ENCODE measurements around the gene CRB2. TPM values are rescaled to one million over a fixed set of nuclear protein-coding genes. Genes with fewer than 3 reads are reported as not detected.

Gene CRB2
- total and polyA plus RNA-seq, 7 donors, result 0.01 to 0.05 (median 0.03) TPM; not detected in 4

- WGBS, 3 donors, result 68 to 77% (median 75%) methylated on average over 19 of the region's 19 CpGs
- TF ChIP-seq CTCF (IDR thresholded peaks at IDR 0.05), result no peak
- H3K27ac ChIP-seq, result no peak overlapping the region
- no peak for DNase-seq
- H3K4me1 ChIP-seq, result no peaks in the 10 kb centered on the region
- H3K9me3 ChIP-seq, result no peaks in the 10 kb centered on the region
- intact Hi-C loops (cut with DNase I), result no loop called here
- no peaks in the 10 kb centered on the region for H3K36me3 ChIP-seq (ENCODE audit: insufficient read depth in 1 of 2, low read depth in 1 of 2)
- no peak overlapping the region for H3K4me3 ChIP-seq
- ATAC-seq, result no peak
- H3K27me3 ChIP-seq (ENCODE audit: insufficient read depth in 3 of 3, low read length in 2 of 3), result no peaks in the 10 kb centered on the region
These were observed 1.1 kb downstream of the CRB2 start for GRCh38 chr9:123356851-123357742.

GRCh38 chr9:123357743-123358059 is 1.7 kb downstream of the CRB2 start:
- TF ChIP-seq CTCF (IDR thresholded peaks at IDR 0.05), result no peak
- intact Hi-C loops (cut with DNase I), result no loop called here
- Histone ChIP-seq H3K9me3 (no peaks in the 10 kb centered on the region), H3K4me1 (no peaks in the 10 kb centered on the region), H3K4me3 (no peak overlapping the region), H3K36me3 (ENCODE audit: insufficient read depth in 1 of 2, low read depth in 1 of 2) (no peaks in the 10 kb centered on the region), H3K27ac (no peak overlapping the region), H3K27me3 (ENCODE audit: insufficient read depth in 3 of 3, low read length in 2 of 3) (peaks cover 0 to 1% (median 0%) of the 10 kb centered on the region in 3 donors)
- 96 to 100% (median 96%) methylated on average over 2 of the region's 2 CpGs for WGBS, 3 donors
- DNase-seq, result no peak
- ATAC-seq, result no peak

- 81 to 84% (median 83%) methylated on average over 10 of the region's 10 CpGs for WGBS, 3 donors
- TF ChIP-seq CTCF (IDR thresholded peaks at IDR 0.05), result no peak
- Histone ChIP-seq H3K9me3 (no peaks in the 10 kb centered on the region), H3K27me3 (ENCODE audit: insufficient read depth in 3 of 3, low read length in 2 of 3) (peaks cover 0 to 1% (median 0%) of the 10 kb centered on the region in 3 donors), H3K4me1 (no peaks in the 10 kb centered on the region), H3K4me3 (no peak overlapping the region), H3K36me3 (ENCODE audit: insufficient read depth in 1 of 2, low read depth in 1 of 2) (no peaks in the 10 kb centered on the region), H3K27ac (no peak overlapping the region)
- DNase-seq (no peak), ATAC-seq (no peak)
- intact Hi-C loops (cut with DNase I), result no loop called here
These were observed 2.3 kb downstream of the CRB2 start for GRCh38 chr9:123358181-123358905.

GRCh38 chr9:123359106-123359505 is 3.1 kb downstream of the CRB2 start:
- Histone ChIP-seq H3K4me3 (no peak overlapping the region), H3K27ac (no peak overlapping the region), H3K27me3 (ENCODE audit: insufficient read depth in 3 of 3, low read length in 2 of 3) (peaks cover 0 to 1% (median 0%) of the 10 kb centered on the region in 3 donors), H3K4me1 (no peaks in the 10 kb centered on the region), H3K36me3 (ENCODE audit: insufficient read depth in 1 of 2, low read depth in 1 of 2) (no peaks in the 10 kb centered on the region), H3K9me3 (no peaks in the 10 kb centered on the region)
- ATAC-seq, result no peak
- 79 to 83% (median 80%) methylated on average over 2 of the region's 2 CpGs for WGBS, 3 donors
- TF ChIP-seq CTCF (IDR thresholded peaks at IDR 0.05), result no peak
- no peak for DNase-seq
- intact Hi-C loops (cut with DNase I), result no loop called here

Measured in psoas muscle (tissue), 8 donors.